GM12865 (cell line): ENCODE data around the gene ATP6V0B.

ENCODE experiments used
- DNase-seq: peaks from one replicate; pipeline ENCODE4 v3.0.0; 2010; ENCODE audit warnings: low read depth
- H3K4me3 ChIP-seq: 2 replicates; pipeline ENCODE4 v1.5.1; 2011; ENCODE audit warnings: mild to moderate bottlenecking, low read depth, low read length, control low read depth
- TF ChIP-seq, protein P1 (sequence below): IDR thresholded peaks from 2 replicates; pipeline ENCODE4 v1.5.1; 2011; ENCODE audit warnings: low read length, control low read depth, low read depth, inconsistent platforms; ENCODE audit not compliant: insufficient read depth; ENCODE audit errors: missing control alignments

ATP6V0B gene

DNA sequence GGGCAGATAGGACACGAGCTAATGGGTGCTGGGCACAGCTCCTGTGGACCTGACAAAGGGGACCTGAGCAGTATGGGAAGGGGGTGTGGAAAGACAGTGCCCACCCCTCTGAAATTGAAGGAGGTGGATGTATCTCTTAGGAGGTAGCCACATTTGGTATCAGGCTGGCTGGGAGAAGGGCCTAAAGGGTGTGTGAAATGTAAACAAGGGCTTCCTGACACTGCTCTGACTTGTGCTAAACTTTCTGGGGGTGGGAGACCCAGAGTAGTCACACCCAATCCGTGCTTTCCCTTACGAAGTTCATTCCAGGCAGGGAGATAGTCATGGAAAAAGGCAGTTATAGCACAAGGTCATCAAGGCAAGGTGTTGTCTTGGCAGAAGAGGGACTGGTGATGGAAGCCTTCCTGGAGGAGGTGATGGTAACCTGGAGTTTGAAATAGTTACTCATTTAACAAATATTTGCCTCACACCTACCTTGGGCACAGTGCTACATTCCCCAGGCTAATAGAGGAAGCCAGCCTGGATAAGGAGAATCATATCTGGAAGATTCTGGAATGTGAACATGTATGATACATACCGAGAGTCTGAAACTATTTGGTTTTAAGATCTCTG lies 11.3 kb downstream of the ATP6V0B start:
- no peak for DNase-seq
- TF ChIP-seq, protein P1, sequence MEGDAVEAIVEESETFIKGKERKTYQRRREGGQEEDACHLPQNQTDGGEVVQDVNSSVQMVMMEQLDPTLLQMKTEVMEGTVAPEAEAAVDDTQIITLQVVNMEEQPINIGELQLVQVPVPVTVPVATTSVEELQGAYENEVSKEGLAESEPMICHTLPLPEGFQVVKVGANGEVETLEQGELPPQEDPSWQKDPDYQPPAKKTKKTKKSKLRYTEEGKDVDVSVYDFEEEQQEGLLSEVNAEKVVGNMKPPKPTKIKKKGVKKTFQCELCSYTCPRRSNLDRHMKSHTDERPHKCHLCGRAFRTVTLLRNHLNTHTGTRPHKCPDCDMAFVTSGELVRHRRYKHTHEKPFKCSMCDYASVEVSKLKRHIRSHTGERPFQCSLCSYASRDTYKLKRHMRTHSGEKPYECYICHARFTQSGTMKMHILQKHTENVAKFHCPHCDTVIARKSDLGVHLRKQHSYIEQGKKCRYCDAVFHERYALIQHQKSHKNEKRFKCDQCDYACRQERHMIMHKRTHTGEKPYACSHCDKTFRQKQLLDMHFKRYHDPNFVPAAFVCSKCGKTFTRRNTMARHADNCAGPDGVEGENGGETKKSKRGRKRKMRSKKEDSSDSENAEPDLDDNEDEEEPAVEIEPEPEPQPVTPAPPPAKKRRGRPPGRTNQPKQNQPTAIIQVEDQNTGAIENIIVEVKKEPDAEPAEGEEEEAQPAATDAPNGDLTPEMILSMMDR: no peak
- H3K4me3 ChIP-seq: no peak overlapping the region

DNA sequence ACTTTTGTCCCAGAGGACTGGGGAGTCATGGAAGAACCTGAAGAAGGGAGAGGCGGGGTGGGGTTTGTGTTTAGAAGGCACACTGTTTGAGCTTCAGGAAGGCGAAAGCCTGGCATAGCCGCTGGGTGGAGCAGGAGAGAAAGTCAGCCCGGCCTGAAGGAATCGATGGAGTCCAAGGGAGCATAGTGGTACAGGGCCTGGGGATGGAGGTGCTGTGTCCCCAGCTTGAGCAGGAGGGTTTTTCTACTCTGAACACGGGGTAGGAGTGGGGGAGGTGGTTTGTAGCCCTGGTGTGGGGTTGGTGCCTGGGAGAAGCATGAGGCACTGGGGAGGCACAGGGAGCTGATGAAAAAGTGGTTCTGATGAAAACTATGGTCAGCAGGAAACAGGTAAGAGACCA lies 12.0 kb downstream of the ATP6V0B start:
- TF ChIP-seq, protein P1: no peak
- no peak overlapping the region for H3K4me3 ChIP-seq
- no peak for DNase-seq

DNA sequence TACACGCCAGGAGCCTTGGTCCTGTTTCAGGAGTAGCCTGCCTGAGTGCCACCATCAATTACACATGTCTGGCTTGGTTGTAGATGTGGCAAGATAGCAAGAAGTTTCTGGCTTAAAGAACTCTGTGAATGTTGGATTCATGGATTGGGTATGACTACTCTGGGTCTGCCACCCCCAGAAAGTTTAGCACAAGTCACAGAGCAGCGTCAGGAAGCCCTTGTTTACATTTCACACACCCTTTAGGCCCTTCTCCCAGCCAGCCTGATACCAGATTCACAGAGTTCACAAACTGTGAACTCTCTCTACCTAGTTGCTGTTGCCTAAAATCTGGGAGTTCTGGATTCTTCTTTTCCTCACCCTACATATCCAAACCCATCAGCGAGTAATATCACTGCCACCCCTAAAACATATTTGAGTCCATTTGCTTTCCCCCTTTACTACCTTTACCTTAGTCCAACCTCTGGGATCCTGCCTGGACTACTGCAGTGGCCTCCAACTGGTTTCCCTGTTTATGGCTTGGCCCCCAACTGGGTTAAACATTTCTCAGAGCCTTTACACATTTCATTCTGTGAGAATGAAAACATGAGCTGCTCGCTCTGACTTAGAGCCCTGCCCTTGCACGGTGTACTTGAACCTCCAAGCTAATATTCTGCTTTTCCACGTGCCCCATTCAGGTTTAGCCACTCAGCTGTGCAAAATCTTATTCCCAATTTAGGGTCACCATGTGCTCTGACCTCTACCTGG lies 12.6 kb downstream of the ATP6V0B start:
- no peak overlapping the region for H3K4me3 ChIP-seq
- TF ChIP-seq, protein P1: no peak
- no peak for DNase-seq

DNA sequence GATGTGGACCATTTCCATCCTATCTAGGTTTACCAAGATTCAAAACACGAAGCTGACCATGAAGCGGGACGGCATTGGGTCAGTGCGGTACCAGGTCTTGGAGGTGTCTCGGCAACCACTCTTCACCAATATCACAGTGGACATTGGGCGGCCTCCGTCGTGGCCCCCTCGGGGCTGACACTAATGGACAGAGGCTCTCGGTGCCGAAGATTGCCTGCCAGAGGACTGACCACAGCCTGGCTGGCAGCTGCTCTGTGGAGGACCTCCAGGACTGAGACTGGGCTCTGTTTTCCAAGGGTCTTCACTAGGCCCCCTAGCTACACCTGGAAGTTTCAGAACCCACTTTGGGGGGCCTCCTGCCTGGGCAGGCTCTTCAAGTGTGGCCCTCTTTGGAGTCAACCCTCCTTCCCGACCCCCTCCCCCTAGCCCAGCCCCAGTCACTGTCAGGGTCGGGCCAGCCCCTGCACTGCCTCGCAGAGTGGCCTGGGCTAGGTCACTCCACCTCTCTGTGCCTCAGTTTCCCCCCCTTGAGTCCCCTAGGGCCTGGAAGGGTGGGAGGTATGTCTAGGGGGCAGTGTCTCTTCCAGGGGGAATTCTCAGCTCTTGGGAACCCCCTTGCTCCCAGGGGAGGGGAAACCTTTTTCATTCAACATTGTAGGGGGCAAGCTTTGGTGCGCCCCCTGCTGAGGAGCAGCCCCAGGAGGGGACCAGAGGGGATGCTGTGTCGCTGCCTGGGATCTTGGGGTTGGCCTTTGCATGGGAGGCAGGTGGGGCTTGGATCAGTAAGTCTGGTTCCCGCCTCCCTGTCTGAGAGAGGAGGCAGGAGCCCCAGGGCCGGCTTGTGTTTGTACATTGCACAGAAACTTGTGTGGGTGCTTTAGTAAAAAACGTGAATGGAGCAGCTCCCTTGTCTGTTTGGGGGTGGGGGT lies 15.8 kb downstream of the ATP6V0B start:
- TF ChIP-seq, protein P1: no peak
- DNase-seq: no peak
- peak overlapping the region; percentile 62 for H3K4me3 ChIP-seq

DNA sequence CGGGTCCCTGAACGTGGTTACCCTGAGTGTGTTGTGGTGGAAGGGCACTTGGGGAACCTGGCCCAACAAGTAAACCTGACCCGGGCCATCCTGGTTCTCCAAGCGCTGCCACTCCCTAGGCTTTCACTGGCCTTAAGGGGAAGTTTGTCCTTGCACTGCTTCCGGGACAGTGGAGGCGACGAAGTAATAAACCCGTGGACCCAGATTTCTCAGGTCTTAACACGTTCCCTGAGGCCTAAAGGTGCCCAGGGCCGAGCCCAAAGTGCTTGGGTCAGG lies 16.4 kb downstream of the ATP6V0B start:
- TF ChIP-seq, protein P1: no peak
- H3K4me3 ChIP-seq: peak overlapping the region; percentile 62
- DNase-seq: no peak

DNA sequence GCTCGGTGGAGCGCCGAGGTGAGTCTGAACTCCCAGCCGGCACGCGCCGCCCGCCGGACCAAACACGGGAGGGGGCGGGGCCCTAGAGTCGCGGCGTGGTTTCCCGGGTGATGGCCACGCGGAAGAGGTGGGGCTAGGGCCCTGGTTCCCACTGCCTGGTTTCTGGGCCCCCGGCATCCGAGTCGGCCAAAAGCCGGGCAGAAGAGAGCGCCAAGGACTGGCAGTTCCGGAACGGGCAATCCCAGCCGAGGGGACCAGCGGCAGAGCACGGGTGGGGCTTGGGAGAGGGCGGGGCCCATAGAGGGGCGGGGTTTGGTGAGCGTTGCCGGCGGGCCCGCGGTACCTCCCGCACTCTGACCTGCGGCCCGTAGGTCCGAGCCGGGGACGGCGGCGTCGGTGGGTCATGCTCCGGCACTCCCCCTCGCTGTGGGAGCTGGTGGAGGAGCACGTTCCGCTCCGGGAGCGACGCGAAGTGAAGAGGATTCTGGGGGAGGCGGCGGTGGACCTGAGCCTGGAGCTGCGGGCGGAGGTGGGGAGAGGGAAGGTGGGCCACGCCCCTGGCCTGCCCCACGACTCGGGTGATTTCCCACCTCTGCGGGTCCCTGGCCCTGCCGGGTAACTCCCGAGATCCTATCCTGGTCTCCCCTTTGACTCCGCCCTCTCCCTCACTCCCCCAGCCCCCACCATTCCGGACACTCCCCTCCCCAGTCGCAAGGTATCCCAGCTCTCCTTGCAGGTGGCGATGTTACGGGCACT lies 16.9 kb downstream of the ATP6V0B start, which contains the start of gene CCDC24:
TSS of gene CCDC24 (plus strand) at position 124 of the 756 bp plus-strand sequence. CDS start at position 404, 280 bp downstream.
- TF ChIP-seq, protein P1: no peak
- H3K4me3 ChIP-seq: peak within 1 kb of the TSS; percentile 62
- peak; percentile 85 for DNase-seq
